ENCODE measurements around the gene GRPEL2.

Gene GRPEL2

DNA sequence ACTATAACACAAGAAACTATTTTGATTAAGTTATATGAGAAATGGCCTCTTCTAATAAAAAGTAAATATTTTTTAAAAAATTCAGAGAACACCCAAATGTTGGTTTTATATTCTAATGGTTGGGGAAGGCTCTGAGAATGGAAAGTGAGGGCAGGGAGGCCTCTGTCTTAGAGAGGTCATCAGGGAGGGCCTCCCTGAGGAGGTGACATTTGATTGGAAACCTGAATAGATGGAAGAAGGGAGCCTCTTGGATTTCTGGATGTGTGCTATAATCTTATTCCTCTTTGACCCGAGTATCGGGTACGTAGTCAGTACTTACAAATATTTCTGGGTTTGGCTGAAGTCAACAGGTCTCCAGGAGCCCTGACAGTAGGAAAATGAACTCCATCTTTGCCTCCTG lies 26.1 kb upstream of the GRPEL2 start:
- TF ChIP-seq, protein P1, sequence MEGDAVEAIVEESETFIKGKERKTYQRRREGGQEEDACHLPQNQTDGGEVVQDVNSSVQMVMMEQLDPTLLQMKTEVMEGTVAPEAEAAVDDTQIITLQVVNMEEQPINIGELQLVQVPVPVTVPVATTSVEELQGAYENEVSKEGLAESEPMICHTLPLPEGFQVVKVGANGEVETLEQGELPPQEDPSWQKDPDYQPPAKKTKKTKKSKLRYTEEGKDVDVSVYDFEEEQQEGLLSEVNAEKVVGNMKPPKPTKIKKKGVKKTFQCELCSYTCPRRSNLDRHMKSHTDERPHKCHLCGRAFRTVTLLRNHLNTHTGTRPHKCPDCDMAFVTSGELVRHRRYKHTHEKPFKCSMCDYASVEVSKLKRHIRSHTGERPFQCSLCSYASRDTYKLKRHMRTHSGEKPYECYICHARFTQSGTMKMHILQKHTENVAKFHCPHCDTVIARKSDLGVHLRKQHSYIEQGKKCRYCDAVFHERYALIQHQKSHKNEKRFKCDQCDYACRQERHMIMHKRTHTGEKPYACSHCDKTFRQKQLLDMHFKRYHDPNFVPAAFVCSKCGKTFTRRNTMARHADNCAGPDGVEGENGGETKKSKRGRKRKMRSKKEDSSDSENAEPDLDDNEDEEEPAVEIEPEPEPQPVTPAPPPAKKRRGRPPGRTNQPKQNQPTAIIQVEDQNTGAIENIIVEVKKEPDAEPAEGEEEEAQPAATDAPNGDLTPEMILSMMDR (IDR thresholded peaks at IDR 0.05; ENCODE audit: low read length, missing control alignments): no peak
- no peak for DNase-seq (ENCODE audit: low read depth)
- H3K4me3 ChIP-seq (replicated peaks; ENCODE audit: low read depth, low read length): no peak overlapping the region

DNA sequence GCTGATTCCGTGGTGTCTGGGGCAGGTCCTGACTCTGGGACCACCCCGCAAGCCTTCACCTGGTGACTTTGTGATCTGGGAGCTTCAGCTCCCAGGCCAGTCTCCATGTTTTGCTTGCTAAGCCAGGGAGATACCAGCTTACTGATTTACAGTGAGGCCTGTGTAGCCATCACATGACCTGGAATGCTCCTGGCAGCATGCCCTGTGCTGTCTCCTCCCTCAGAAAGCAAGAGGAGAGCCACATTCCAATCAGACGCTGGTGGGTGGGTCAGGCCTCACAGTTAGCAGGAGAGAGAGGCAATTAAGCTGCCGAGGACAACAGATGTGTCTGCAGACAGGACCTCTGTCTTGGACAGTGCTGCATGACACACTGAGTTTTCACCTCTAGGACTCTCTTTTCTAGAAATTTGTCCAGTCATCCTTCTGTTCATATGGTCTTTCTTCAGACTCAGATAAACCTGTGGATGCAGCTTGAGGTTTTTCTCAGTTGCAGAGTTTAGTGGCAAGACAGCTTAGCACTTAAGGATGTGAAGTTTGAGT lies 24.4 kb upstream of the GRPEL2 start:
- DNase-seq (ENCODE audit: low read depth): peak; percentile 97
- no peak overlapping the region for H3K4me3 ChIP-seq (replicated peaks; ENCODE audit: low read depth, low read length)
- TF ChIP-seq, protein P1 (IDR thresholded peaks at IDR 0.05; ENCODE audit: low read length, missing control alignments): no peak

DNA sequence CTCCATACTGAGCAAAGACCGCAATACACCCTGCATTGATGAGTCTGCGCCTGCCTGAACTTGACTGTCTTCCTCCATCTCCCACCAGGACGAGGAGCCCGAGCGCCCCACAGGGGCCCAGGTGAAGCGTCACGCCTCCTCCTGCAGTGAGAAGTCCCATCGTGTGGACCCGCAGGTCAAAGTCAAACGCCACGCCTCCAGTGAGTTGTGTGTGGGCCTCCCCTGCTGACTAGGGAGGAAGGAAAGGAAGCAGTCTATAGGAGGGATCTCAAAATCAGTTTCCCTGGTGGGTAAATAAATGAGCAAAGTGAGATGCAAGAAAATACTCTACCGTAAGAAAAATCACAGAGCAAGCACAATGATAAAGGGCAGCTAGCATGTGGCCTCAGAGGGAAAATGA lies 22.8 kb upstream of the GRPEL2 start:
- TF ChIP-seq, protein P1 (IDR thresholded peaks at IDR 0.05; ENCODE audit: low read length, missing control alignments): no peak
- H3K4me3 ChIP-seq (replicated peaks; ENCODE audit: low read depth, low read length): no peak overlapping the region
- DNase-seq (ENCODE audit: low read depth): no peak

DNA sequence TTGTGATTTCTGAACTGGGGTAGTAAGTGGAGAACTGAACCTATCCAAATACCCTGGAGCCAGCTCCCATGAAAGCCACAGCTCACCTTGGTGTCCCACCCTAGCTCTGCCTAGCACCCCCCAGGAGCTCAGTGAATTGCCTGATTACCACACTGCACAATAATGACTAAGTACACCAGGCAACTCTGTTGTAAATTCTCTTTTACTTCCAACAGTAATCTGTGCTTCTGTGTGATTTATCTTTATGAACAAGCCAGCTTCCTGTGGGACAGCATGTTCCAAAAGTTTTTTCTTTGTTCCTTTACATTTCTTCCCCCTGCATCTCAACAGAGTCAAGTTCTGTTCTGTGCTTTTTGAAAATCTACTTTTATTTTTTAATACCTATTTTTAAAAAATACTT lies 22.1 kb upstream of the GRPEL2 start:
- TF ChIP-seq, protein P1 (IDR thresholded peaks at IDR 0.05; ENCODE audit: low read length, missing control alignments): no peak
- DNase-seq (ENCODE audit: low read depth): peak; percentile 75
- no peak overlapping the region for H3K4me3 ChIP-seq (replicated peaks; ENCODE audit: low read depth, low read length)

DNA sequence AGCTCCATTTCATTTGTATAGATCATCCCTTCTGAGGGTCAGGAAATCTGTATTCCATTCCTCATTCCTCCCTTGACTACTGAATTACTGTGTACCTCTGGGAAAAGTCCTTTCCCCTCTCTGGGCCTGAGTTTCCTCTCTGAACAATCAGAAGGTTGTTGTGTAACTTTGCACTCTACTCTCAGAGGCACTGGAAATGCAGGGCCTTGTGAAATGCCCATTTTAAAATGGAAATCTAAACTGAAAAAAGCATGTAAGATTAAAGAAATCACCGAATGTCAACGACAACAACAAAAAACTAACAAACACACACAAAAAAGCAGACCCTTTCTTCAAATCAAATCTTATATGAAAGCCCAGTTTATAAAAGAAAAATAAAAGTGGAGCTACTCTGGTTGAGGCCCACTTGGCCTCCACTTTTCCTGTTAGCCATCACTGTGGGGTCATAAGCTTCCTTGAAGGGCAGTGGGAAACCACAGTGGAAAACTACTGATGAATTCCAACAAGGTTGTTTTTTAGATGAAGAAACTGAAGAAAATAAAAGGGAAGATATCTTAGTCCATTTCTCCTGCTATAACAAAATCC lies 21.6 kb upstream of the GRPEL2 start:
- no peak overlapping the region for H3K4me3 ChIP-seq (replicated peaks; ENCODE audit: low read depth, low read length)
- TF ChIP-seq, protein P1 (IDR thresholded peaks at IDR 0.05; ENCODE audit: low read length, missing control alignments): no peak
- DNase-seq (ENCODE audit: low read depth): peak; percentile 85

DNA sequence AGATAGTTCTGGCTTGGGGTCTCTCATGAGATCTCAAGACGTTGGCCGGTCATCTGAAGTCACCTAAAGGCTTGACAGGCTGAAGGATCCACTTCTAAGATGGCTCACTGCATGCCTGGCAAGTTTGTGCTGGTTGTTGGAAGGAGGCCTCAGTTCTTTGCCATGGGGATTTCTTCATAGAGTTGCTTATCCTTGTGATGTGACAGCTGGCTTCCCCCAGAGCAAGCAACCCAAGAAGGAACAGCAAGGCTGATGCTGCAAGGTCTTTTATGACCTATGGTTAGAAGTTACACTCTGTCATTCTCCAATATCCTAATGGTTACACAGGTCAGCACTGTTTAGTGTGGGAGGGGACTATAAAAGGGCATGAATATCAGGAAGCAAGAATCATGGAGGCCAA lies 20.7 kb upstream of the GRPEL2 start:
- H3K4me3 ChIP-seq (replicated peaks; ENCODE audit: low read depth, low read length): no peak overlapping the region
- TF ChIP-seq, protein P1 (IDR thresholded peaks at IDR 0.05; ENCODE audit: low read length, missing control alignments): no peak
- peak; percentile 20 for DNase-seq (ENCODE audit: low read depth)

DNA sequence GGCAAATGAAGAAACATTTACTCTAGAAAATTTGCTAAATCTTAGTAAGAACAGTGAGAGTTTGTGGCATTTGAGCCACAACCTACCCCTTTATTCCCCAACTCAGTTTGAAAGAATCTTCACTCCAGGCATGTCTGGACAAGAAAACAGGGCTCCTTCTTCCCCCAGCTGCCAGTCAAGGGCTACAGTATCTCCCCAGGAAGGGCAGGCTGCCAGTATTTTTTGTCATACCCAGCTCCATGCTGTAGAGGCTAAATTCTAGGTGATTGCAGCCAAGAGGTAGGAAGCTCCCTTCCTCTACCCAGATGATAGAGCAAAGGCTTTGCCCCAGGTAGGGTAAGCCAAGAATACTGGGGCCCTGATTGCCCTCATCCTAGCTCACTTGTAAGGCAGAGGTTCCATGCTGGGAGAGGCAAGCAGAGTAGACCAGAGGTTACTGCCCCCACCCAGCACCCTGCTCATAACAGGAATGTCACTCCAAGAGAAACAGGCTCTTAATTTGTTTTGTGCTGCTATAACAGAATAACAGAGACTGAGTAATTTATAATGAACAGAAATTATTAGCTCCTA lies 20.0 kb upstream of the GRPEL2 start:
- DNase-seq (ENCODE audit: low read depth): peak; percentile 52
- TF ChIP-seq, protein P1 (IDR thresholded peaks at IDR 0.05; ENCODE audit: low read length, missing control alignments): no peak
- no peak overlapping the region for H3K4me3 ChIP-seq (replicated peaks; ENCODE audit: low read depth, low read length)
